Measurements from ENCODE around the gene NECAB2. TPM values are rescaled to one million over a fixed set of nuclear protein-coding genes. Genes with fewer than 3 reads are reported as not detected.

Gene NECAB2
- total and polyA plus RNA-seq, 7 donors, result 0.34 to 3.1 (median 1.8) TPM; not detected in 4

GRCh38 chr16:83961591-83961990, 6.5 kb upstream of the NECAB2 start:
- H3K9me3 ChIP-seq, result no peaks in the 10 kb centered on the region
- H3K4me3 ChIP-seq, result no peak overlapping the region
- H3K36me3 ChIP-seq, result peaks cover 0 to 77% (median 13%) of the 10 kb centered on the region in 4 donors
- H3K27ac ChIP-seq, result no peak overlapping the region
- H3K4me1 ChIP-seq, result no peaks in the 10 kb centered on the region
- H3K27me3 ChIP-seq, result no peaks in the 10 kb centered on the region
- 84 to 89% methylated on average over 5 of the region's 5 CpGs for WGBS, 2 donors
- DNase-seq, result no peak
- intact Hi-C loops (cut with DNase I), result no loop called here
- TF ChIP-seq POLR2A (IDR thresholded peaks at IDR 0.05) (no peak), CTCF (IDR thresholded peaks at IDR 0.05) (no peak), EP300 (IDR thresholded peaks at IDR 0.05) (no peak), POLR2AphosphoS5 (IDR thresholded peaks at IDR 0.05) (no peak)

GRCh38 chr16:83963277-83964119, 4.5 kb upstream of the NECAB2 start:
- Histone ChIP-seq H3K4me3 (no peak overlapping the region), H3K9me3 (no peaks in the 10 kb centered on the region), H3K36me3 (peaks cover 0 to 72% (median 11%) of the 10 kb centered on the region in 4 donors), H3K27me3 (peaks cover 0 to 6% (median 0%) of the 10 kb centered on the region in 3 donors), H3K4me1 (peaks cover 0 to 5% (median 2%) of the 10 kb centered on the region in 4 donors), H3K27ac (no peak overlapping the region)
- intact Hi-C loops (cut with DNase I), result no loop called here
- DNase-seq, result no peak
- WGBS, 2 donors, result 88 to 93% methylated on average over 22 of the region's 22 CpGs
- TF ChIP-seq POLR2AphosphoS5 (IDR thresholded peaks at IDR 0.05), result no peak
- TF ChIP-seq POLR2A (IDR thresholded peaks at IDR 0.05), result no peak
- TF ChIP-seq CTCF (IDR thresholded peaks at IDR 0.05), result no peak
- no peak for TF ChIP-seq EP300 (IDR thresholded peaks at IDR 0.05)

- H3K27ac ChIP-seq, result no peak overlapping the region
- peaks cover 0 to 10% (median 4%) of the 10 kb centered on the region in 4 donors for H3K4me1 ChIP-seq
- TF ChIP-seq EP300 (IDR thresholded peaks at IDR 0.05) (no peak), POLR2AphosphoS5 (IDR thresholded peaks at IDR 0.05) (no peak), CTCF (IDR thresholded peaks at IDR 0.05) (no peak), POLR2A (IDR thresholded peaks at IDR 0.05) (no peak)
- intact Hi-C loops (cut with DNase I), result loop anchor here (5.0 kb wide), 1 partner anchor 227 kb away; the partner anchor contains the start of gene ADAD2
- peaks cover 8 to 18% (median 13%) of the 10 kb centered on the region in 3 donors for H3K27me3 ChIP-seq
- H3K4me3 ChIP-seq, result no peak overlapping the region
- H3K9me3 ChIP-seq, result no peaks in the 10 kb centered on the region
- 94 to 95% methylated on average over 26 of the region's 26 CpGs for WGBS, 2 donors
- H3K36me3 ChIP-seq, result peaks cover 0 to 58% (median 6%) of the 10 kb centered on the region in 4 donors
- no peak for DNase-seq
These were observed 3.2 kb upstream of the NECAB2 start for GRCh38 chr16:83964684-83965443.

GRCh38 chr16:83965444-83966152, 2.4 kb upstream of the NECAB2 start:
- intact Hi-C loops (cut with DNase I), result loop anchor here (5.0 kb wide), 1 partner anchor 227 kb away; the partner anchor contains the start of gene ADAD2
- peaks cover 0 to 51% (median 4%) of the 10 kb centered on the region in 4 donors for H3K36me3 ChIP-seq
- TF ChIP-seq EP300 (IDR thresholded peaks at IDR 0.05) (no peak), POLR2AphosphoS5 (IDR thresholded peaks at IDR 0.05) (no peak), CTCF (IDR thresholded peaks at IDR 0.05) (no peak), POLR2A (IDR thresholded peaks at IDR 0.05) (no peak)
- WGBS, 2 donors, result 93% methylated on average over 36 of the region's 36 CpGs
- peaks cover 8 to 18% (median 13%) of the 10 kb centered on the region in 3 donors for H3K27me3 ChIP-seq
- no peaks in the 10 kb centered on the region for H3K9me3 ChIP-seq
- no peak for DNase-seq
- H3K4me1 ChIP-seq, result peaks cover 0 to 10% (median 4%) of the 10 kb centered on the region in 4 donors
- H3K4me3 ChIP-seq, result no peak overlapping the region
- H3K27ac ChIP-seq, result no peak overlapping the region
